Progenitor cell of endocrine pancreas (in vitro differentiated cells): ENCODE results near the gene GDPD1. TPM values are rescaled to one million over a fixed set of nuclear protein-coding genes. Genes with fewer than 3 reads are reported as not detected.

ENCODE experiments used
- DNase-seq: peaks from one replicate; pipeline ENCODE4 v3.0.0; 2021; ENCODE audit warnings: low spot score; ENCODE audit not compliant: unreplicated experiment
- H3K27ac Mint-ChIP-seq: 2 replicates; pipeline ENCODE4 v1.8.0; 2021; ENCODE audit warnings: mild to moderate bottlenecking, moderate library complexity, mixed read lengths
- H3K27me3 Mint-ChIP-seq: 2 replicates; pipeline ENCODE4 v1.8.0; 2021; ENCODE audit warnings: mixed read lengths
- H3K36me3 Mint-ChIP-seq: 2 replicates; pipeline ENCODE4 v1.8.0; 2022; ENCODE audit warnings: mixed read lengths; ENCODE audit not compliant: insufficient read depth
- H3K4me1 Mint-ChIP-seq: 2 replicates; pipeline ENCODE4 v1.8.0; 2021; ENCODE audit warnings: low read depth, mixed read lengths
- H3K4me3 Mint-ChIP-seq: 2 replicates; pipeline ENCODE4 v1.8.0; 2021; ENCODE audit warnings: low read depth, mild to moderate bottlenecking, moderate library complexity, mixed read lengths
- H3K9me3 Mint-ChIP-seq: 2 replicates; pipeline ENCODE4 v1.8.0; 2021; ENCODE audit warnings: low read depth, mixed read lengths
- total RNA-seq: library from RNA; stranded (reverse); gene quantifications from 2 replicates; pipeline ENCODE4 v1.2.1, GENCODE V29; 2021
- TF ChIP-seq, protein P1 (sequence below): fragments of 200-600 bp; sonication (generic); IDR thresholded peaks from one replicate; pipeline ENCODE4 v1.5.0; 2021; ENCODE audit warnings: antibody characterized with exemption, mild to moderate bottlenecking; ENCODE audit not compliant: unreplicated experiment

GDPD1 gene
- total RNA-seq, 1 donor from 2014 or later, result 19.5 TPM

DNA sequence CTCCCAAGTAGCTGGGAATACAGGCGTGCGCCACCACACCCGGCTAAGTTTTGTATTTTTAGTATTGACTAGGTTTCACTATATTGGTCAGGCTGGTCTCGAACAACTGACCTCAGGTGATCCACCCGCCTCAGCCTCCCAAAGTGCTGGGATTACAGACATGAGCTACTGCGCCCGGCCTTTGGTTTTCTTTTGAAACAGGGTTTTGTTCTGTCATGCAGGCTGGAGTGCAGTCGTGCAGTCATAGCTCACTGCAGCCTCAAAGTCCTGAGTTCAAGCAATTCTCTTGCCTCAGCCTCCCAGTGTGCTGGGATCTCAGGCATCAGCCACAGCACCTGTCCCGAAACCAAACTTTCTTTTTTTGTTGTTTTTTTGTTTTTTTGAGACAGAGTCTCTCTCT lies 39.7 kb upstream of the GDPD1 start:
- H3K27ac Mint-ChIP-seq, result no peak overlapping the region
- H3K9me3 Mint-ChIP-seq, result no peaks in the 10 kb centered on the region
- no peak for DNase-seq
- no peak overlapping the region for H3K4me3 Mint-ChIP-seq
- TF ChIP-seq, protein P1, sequence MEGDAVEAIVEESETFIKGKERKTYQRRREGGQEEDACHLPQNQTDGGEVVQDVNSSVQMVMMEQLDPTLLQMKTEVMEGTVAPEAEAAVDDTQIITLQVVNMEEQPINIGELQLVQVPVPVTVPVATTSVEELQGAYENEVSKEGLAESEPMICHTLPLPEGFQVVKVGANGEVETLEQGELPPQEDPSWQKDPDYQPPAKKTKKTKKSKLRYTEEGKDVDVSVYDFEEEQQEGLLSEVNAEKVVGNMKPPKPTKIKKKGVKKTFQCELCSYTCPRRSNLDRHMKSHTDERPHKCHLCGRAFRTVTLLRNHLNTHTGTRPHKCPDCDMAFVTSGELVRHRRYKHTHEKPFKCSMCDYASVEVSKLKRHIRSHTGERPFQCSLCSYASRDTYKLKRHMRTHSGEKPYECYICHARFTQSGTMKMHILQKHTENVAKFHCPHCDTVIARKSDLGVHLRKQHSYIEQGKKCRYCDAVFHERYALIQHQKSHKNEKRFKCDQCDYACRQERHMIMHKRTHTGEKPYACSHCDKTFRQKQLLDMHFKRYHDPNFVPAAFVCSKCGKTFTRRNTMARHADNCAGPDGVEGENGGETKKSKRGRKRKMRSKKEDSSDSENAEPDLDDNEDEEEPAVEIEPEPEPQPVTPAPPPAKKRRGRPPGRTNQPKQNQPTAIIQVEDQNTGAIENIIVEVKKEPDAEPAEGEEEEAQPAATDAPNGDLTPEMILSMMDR, result no peak
- no peaks in the 10 kb centered on the region for H3K27me3 Mint-ChIP-seq
- H3K4me1 Mint-ChIP-seq, result no peaks in the 10 kb centered on the region
- peaks cover 13% of the 10 kb centered on the region for H3K36me3 Mint-ChIP-seq

DNA sequence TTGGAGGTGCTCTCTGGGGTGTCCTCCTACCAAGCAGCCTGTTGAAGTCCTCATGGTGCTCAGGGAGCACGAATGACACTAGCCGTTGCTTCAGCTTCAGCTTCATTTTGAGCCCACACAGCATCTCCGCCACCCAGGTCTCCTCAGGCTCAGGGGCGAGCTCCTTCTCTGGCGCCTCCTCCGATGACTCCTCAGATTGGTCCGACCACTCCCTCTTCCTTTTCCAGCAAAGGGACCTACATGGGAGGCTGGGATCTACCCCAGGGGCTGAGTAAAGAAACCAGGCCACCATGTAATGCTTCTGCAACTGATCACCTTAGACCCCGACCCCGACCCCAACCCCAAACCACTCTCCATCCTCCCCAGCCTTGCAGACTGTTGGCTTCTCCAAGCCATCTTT lies 38.8 kb upstream of the GDPD1 start:
- no peak for DNase-seq
- Mint-ChIP-seq H3K4me1 (no peaks in the 10 kb centered on the region), H3K27me3 (no peaks in the 10 kb centered on the region), H3K27ac (no peak overlapping the region), H3K9me3 (no peaks in the 10 kb centered on the region), H3K4me3 (no peak overlapping the region), H3K36me3 (peaks cover 12% of the 10 kb centered on the region)
- TF ChIP-seq, protein P1, result no peak

DNA sequence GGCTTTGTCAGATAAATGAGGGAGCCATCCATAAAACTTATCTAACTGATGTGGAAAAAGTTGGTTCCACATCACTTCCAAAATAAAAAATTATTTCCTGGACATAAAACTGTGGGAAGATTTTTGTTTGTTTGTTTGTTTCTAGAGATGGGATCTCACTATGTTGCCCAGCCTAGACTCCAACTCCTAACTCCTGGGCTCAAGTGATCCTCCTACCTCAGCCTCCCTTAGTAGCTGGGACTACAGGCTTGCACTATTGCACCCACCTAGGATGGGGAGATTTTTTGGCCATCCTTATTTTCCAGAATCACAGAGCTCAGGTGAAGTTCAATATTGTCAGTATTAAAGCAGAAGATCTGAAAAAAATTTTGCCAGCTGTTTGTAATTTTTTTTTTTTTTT lies 34.3 kb upstream of the GDPD1 start:
- H3K4me1 Mint-ChIP-seq, result no peaks in the 10 kb centered on the region
- no peaks in the 10 kb centered on the region for H3K27me3 Mint-ChIP-seq
- H3K4me3 Mint-ChIP-seq, result no peak overlapping the region
- H3K36me3 Mint-ChIP-seq, result peaks cover 7% of the 10 kb centered on the region
- no peaks in the 10 kb centered on the region for H3K9me3 Mint-ChIP-seq
- H3K27ac Mint-ChIP-seq, result no peak overlapping the region
- DNase-seq, result no peak
- TF ChIP-seq, protein P1, result no peak

DNA sequence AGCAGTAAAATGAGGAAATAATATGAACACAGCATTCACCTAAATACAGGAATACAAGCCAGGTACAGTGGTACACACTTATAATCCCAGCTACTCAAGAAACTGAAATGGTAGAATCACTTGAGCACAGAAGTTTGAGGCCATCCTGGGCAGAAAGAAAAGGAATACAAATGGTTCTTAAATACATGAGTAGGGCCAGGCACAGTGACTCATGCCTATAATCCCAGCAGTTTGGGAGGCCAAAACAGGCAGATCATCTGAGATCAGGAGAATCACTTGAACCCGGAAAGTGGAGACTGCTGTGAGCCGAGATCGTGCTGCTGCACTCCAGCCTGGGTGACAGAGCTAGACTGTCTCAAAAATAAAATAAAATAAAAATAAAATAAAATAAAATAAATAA lies 33.5 kb upstream of the GDPD1 start:
- no peaks in the 10 kb centered on the region for H3K9me3 Mint-ChIP-seq
- peaks cover 7% of the 10 kb centered on the region for H3K36me3 Mint-ChIP-seq
- TF ChIP-seq, protein P1, result no peak
- no peak overlapping the region for H3K27ac Mint-ChIP-seq
- DNase-seq, result no peak
- H3K27me3 Mint-ChIP-seq, result no peaks in the 10 kb centered on the region
- H3K4me3 Mint-ChIP-seq, result no peak overlapping the region
- no peaks in the 10 kb centered on the region for H3K4me1 Mint-ChIP-seq

GRCh38 chr17:59190806-59191205 lies 29.5 kb upstream of the GDPD1 start:
- H3K27me3 Mint-ChIP-seq, result no peaks in the 10 kb centered on the region
- H3K9me3 Mint-ChIP-seq, result no peaks in the 10 kb centered on the region
- DNase-seq, result no peak
- peaks cover 6% of the 10 kb centered on the region for H3K36me3 Mint-ChIP-seq
- H3K4me1 Mint-ChIP-seq, result no peaks in the 10 kb centered on the region
- no peak overlapping the region for H3K27ac Mint-ChIP-seq
- H3K4me3 Mint-ChIP-seq, result no peak overlapping the region
- TF ChIP-seq, protein P1, result no peak
